Midbrain (tissue), 1 donor: ENCODE results near the gene POLR3E.
"Not testable (repeated sequence)": the region's sequence is repeated elsewhere in the genome, so short reads cannot be mapped to it uniquely, and the experiment has no call there.

Experiments
- DNase-seq: peaks from one replicate; lab custom pipeline; 2025; lab: John Stamatoyannopoulos, UW

Gene POLR3E

GRCh38 chr16:22366371-22366770 lies 69.2 kb downstream of the POLR3E start:
- no peak for DNase-seq

GRCh38 chr16:22366889-22367288 lies 69.7 kb downstream of the POLR3E start:
- DNase-seq = no peak

- DNase-seq = not testable (repeated sequence)
Observed at GRCh38 chr16:22368200-22368826, 71.1 kb downstream of the POLR3E start.

GRCh38 chr16:22369221-22369811 lies 72.1 kb downstream of the POLR3E start:
- DNase-seq = no peak

- no peak for DNase-seq
Observed at GRCh38 chr16:22370038-22370820, 73.0 kb downstream of the POLR3E start.

GRCh38 chr16:22372882-22373661 lies 75.9 kb downstream of the POLR3E start:
- DNase-seq = no peak

- no peak for DNase-seq
Observed at GRCh38 chr16:22373662-22374310, 76.6 kb downstream of the POLR3E start.

GRCh38 chr16:22374311-22375116 lies 77.3 kb downstream of the POLR3E start, which contains the start of gene CDR2:
Gene CDR2 (minus strand): TSS chr16:22374619. CDS start chr16:22374309, 310 bp downstream.
- peak; percentile 98 for DNase-seq

- DNase-seq = peak; percentile 59
Observed at GRCh38 chr16:22375117-22375962, 78.1 kb downstream of the POLR3E start.

GRCh38 chr16:22375963-22376640 lies 78.9 kb downstream of the POLR3E start:
- no peak for DNase-seq

- DNase-seq = no peak
Observed at GRCh38 chr16:22379656-22380055, 82.4 kb downstream of the POLR3E start.

GRCh38 chr16:22380529-22380928 lies 83.3 kb downstream of the POLR3E start:
- no peak for DNase-seq

GRCh38 chr16:22381392-22381791 lies 84.2 kb downstream of the POLR3E start:
- no peak for DNase-seq

GRCh38 chr16:22383827-22384226 lies 86.6 kb downstream of the POLR3E start:
- DNase-seq = no peak
